ENCODE measurements around the gene CSRP3.

Gene CSRP3

DNA sequence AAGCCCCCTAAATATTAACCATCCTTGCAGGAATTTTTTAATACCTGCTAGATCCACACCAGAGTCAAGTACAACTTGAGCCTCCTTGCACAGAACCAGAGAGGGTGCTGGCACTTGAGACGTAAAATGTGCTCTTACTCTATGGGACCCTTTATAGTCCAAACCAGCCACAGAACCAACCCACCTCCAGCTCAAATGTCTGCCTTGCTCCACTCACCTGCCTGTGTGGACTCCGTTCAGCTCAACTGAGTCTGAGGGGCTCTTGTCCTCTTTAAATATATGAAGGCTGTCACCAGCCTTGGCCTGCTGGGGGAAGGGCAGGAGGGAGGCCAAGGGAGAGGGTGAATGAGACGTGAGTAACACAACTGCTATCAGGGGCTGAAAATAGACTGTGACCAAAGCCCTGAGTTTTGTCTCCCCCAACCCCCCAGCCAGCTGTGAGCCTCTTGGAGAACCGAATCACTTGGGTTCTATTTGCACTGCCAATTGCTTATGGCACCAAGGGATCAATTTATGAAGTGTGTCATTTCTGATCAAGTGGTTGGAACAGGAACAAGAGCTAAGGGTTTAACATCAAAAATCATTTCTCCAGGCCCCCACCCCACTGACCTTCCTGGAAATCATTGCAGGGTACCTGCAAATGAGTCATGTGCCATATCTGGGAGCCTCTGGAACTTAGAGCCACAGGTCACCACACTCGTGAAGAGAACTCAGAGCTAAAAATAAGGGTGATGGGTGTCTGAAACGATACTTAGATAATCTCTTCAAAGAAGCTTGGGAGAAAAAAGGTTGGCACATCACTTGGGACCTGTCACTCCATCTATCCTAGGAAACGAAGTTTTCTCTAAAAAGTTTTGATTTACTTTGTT, at the start of gene CSRP3:
TSS of gene CSRP3 (minus strand) at position 247 of the 869 bp plus-strand sequence. CDS start 9,535 bp downstream, outside the sequence.
- H3K9me3 Mint-ChIP-seq: no peaks in the 10 kb centered on the region
- no peaks in the 10 kb centered on the region for H3K36me3 Mint-ChIP-seq
- ATAC-seq (ENCODE audit: low read depth) (no peak), DNase-seq (ENCODE audit: low spot score in 2 of 2) (no peak)
- no peak within 1 kb of the TSS for H3K4me3 Mint-ChIP-seq
- H3K27ac Mint-ChIP-seq: no peak within 1 kb of the TSS
- no peaks in the 10 kb centered on the region for H3K4me1 Mint-ChIP-seq
- peaks cover 12% of the 10 kb centered on the region for H3K27me3 Mint-ChIP-seq

DNA sequence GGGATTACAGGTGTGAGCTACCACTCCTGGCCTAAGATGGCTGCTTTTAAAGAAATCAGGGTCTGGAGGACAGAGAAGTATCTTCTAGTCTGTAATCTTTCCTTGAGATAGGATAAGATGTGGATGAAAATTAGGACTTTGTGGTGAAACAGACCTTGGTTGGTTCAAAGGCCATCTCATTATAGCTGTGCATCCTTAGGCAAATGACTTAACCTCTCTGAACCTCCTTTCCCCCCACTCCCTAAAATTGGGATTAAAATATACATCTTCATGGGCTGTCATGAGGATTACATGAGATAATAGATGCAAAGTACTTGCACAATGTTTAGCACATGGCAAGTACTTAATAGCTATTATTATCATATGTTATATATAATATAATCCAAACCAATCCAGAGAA, 49.8 kb upstream of the CSRP3 start:
- Mint-ChIP-seq H3K9me3 (peaks cover 4% of the 10 kb centered on the region), H3K4me1 (no peaks in the 10 kb centered on the region), H3K36me3 (no peaks in the 10 kb centered on the region), H3K4me3 (no peak overlapping the region), H3K27me3 (peaks cover 9% of the 10 kb centered on the region), H3K27ac (no peak overlapping the region)
- ATAC-seq (ENCODE audit: low read depth) (no peak), DNase-seq (ENCODE audit: low spot score in 2 of 2) (no peak)

DNA sequence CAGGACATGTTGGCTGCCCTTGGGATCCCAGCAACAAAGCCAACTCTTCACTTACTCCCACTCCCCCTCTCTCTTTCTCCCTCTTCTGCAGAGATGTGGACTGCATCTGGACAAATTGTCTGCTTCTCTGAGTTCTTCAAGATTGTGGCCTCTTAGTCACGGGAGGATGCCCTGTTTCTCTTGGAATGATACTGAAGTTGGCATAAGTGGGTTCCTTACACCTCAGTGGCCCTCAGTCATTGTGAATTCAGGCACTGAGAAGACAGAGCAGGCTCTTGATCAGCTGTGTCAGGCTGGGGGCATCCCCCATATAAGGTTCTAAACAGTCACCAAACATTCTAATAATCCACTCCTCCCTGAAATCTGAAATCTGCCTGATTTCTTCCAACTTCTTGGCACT, 45.0 kb upstream of the CSRP3 start:
- Mint-ChIP-seq H3K4me3 (no peak overlapping the region), H3K4me1 (peaks cover 9% of the 10 kb centered on the region), H3K9me3 (no peaks in the 10 kb centered on the region), H3K36me3 (no peaks in the 10 kb centered on the region), H3K27me3 (peaks cover 21% of the 10 kb centered on the region), H3K27ac (no peak overlapping the region)
- ATAC-seq (ENCODE audit: low read depth): no peak
- no peak for DNase-seq (ENCODE audit: low spot score in 2 of 2)

DNA sequence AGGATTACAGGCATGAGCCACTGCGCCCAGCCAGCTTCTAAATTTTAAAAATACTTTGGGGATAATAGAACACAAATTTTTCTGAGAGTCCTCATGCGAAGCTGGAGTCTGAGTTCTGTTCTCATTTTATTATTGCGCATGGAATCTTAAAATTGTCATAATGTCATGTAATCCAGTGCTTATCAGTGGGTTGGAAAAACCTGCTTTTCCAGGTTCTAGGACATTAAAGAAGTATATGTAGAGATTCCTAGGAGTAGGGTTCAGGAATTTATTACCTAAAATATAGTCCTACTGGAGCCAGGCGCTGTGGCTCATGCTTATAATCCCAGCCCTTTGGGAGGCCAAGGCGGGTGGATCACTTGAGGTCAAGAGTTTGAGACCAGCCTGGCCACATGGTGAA, 43.6 kb upstream of the CSRP3 start:
- no peak overlapping the region for H3K4me3 Mint-ChIP-seq
- no peaks in the 10 kb centered on the region for H3K36me3 Mint-ChIP-seq
- ATAC-seq (ENCODE audit: low read depth) (no peak), DNase-seq (ENCODE audit: low spot score in 2 of 2) (no peak)
- H3K9me3 Mint-ChIP-seq: no peaks in the 10 kb centered on the region
- H3K27me3 Mint-ChIP-seq: peaks cover 23% of the 10 kb centered on the region
- H3K27ac Mint-ChIP-seq: no peak overlapping the region
- H3K4me1 Mint-ChIP-seq: peaks cover 14% of the 10 kb centered on the region

DNA sequence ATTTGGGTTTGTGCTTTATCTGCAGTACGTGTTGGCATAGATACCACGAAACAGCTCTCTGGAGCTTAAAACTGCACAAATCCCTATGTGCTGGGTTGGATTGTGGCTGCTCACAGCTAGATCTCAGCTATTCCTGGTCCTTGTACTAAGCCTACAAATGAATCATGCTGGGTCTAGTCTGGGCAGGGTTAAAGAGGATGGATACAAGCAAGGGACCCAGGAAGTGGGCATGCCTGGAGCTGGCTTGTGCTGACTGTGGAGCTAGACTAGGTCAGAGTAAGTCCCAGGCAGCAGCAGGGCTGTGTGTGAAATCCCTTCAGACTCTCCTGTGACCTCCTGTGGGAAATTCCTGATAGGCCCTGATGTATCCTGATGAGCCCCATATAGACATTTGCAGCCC, 42.8 kb upstream of the CSRP3 start:
- peaks cover 23% of the 10 kb centered on the region for H3K27me3 Mint-ChIP-seq
- no peak overlapping the region for H3K27ac Mint-ChIP-seq
- no peak for ATAC-seq (ENCODE audit: low read depth)
- DNase-seq (ENCODE audit: low spot score in 2 of 2): no peak
- H3K4me1 Mint-ChIP-seq: peaks cover 15% of the 10 kb centered on the region
- no peaks in the 10 kb centered on the region for H3K36me3 Mint-ChIP-seq
- no peak overlapping the region for H3K4me3 Mint-ChIP-seq
- no peaks in the 10 kb centered on the region for H3K9me3 Mint-ChIP-seq

DNA sequence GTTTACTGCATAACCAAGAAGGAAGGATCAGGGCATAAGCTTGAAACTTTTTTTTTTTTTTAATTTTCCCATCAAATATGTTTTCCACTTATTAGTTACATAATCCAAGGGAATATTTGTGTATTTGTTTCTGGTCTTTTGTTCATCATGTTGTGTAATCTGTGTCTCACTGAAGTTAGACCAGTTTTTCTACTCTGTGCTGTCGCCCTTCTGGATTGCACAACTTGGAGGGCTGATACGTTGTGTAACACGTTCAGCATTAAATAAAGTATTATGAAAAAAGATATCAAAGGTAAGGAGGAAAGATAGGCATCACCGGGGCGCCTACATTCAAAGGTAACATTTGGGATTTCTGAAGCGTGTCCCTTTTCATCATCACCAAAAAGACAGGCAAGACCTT, 42.3 kb upstream of the CSRP3 start:
- DNase-seq (ENCODE audit: low spot score in 2 of 2) (no peak), ATAC-seq (ENCODE audit: low read depth) (no peak)
- Mint-ChIP-seq H3K4me3 (no peak overlapping the region), H3K27ac (no peak overlapping the region), H3K9me3 (no peaks in the 10 kb centered on the region), H3K27me3 (peaks cover 23% of the 10 kb centered on the region), H3K36me3 (no peaks in the 10 kb centered on the region), H3K4me1 (peaks cover 15% of the 10 kb centered on the region)

DNA sequence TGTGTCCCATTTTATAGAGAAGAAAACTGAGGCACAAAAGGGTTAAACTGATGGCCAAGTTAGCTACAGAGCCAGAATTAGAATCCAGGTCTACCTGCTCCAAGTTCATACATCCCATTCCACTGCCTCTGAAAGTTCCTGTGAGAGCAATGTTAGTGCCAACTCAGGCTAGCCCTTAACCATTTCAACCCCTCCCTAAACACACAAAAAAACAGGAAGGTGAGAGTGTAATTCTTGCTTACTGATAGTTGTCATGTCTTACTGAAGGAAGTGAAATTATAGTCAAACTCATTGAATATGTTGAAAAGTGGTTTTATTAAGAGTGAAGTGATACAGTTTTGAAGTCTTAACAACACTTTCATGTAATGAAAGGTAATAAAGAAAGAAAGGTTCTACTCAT, 41.8 kb upstream of the CSRP3 start:
- Mint-ChIP-seq H3K4me1 (peaks cover 15% of the 10 kb centered on the region), H3K9me3 (no peaks in the 10 kb centered on the region), H3K4me3 (no peak overlapping the region), H3K27ac (no peak overlapping the region), H3K27me3 (peaks cover 23% of the 10 kb centered on the region), H3K36me3 (no peaks in the 10 kb centered on the region)
- ATAC-seq (ENCODE audit: low read depth) (no peak), DNase-seq (ENCODE audit: low spot score in 2 of 2) (no peak)

DNA sequence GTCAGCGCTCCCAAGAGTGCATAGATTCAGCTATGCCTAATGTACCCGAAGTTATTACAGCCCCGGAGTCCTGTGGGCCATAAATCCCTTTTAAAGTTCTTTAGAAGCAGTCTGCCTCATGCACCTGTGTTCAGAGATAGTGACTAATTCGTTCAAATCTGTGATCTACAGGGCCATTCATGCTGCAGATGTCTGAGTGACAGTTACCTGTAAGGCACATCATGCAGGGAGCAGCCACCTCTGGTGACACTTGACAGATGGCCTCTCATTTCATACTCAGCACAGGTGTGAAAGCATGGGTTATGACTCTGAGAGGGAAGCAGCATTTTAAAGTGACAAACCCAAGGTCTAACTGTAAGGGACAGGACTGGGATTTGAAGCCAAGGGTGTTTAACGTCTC, 41.4 kb upstream of the CSRP3 start:
- H3K4me3 Mint-ChIP-seq: no peak overlapping the region
- no peaks in the 10 kb centered on the region for H3K9me3 Mint-ChIP-seq
- H3K27ac Mint-ChIP-seq: no peak overlapping the region
- no peak for ATAC-seq (ENCODE audit: low read depth)
- no peaks in the 10 kb centered on the region for H3K36me3 Mint-ChIP-seq
- no peak for DNase-seq (ENCODE audit: low spot score in 2 of 2)
- peaks cover 23% of the 10 kb centered on the region for H3K27me3 Mint-ChIP-seq
- peaks cover 15% of the 10 kb centered on the region for H3K4me1 Mint-ChIP-seq

DNA sequence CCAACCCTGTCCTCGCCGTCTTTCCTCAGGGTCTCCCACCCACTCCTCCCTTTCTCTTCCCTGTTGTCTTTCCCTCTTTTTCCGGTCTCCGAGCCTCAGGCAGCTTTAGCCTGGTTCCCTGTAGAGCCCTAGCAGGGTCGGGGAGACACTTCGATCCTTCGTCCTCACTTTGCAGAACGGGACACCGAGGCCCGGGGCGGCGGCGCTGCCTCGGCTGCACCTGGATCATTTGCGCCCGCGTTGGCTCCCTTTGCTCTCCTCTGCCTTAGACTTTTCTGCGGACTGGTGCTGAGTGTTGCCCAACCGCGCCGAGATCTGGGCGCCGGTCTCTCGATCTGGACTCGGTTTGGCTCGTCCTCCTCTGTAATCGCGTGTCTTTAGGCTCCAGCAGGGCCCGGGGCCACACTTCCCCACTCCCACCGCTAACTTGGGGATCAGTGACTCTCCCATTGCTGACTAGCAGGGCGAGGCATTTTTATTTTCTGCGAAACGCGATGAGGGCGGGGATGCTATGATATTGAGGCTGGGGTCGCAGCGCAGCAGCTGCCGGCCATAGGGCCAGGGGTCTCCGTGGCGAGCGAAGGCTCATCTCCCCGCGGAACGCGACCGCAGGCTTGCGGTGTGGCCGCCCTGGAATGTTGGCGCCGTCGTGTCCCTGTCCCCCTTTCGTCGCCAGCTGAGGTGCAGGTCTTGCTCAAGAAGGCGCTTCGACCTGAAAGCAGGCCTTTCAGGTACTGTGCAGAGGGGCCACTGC, 40.6 kb upstream of the CSRP3 start:
- Mint-ChIP-seq H3K27ac (no peak overlapping the region), H3K4me1 (peaks cover 15% of the 10 kb centered on the region), H3K4me3 (peak overlapping the region; percentile 88), H3K27me3 (peaks cover 23% of the 10 kb centered on the region), H3K9me3 (no peaks in the 10 kb centered on the region), H3K36me3 (no peaks in the 10 kb centered on the region)
- ATAC-seq (ENCODE audit: low read depth) (no peak), DNase-seq (ENCODE audit: low spot score in 2 of 2) (no peak)

DNA sequence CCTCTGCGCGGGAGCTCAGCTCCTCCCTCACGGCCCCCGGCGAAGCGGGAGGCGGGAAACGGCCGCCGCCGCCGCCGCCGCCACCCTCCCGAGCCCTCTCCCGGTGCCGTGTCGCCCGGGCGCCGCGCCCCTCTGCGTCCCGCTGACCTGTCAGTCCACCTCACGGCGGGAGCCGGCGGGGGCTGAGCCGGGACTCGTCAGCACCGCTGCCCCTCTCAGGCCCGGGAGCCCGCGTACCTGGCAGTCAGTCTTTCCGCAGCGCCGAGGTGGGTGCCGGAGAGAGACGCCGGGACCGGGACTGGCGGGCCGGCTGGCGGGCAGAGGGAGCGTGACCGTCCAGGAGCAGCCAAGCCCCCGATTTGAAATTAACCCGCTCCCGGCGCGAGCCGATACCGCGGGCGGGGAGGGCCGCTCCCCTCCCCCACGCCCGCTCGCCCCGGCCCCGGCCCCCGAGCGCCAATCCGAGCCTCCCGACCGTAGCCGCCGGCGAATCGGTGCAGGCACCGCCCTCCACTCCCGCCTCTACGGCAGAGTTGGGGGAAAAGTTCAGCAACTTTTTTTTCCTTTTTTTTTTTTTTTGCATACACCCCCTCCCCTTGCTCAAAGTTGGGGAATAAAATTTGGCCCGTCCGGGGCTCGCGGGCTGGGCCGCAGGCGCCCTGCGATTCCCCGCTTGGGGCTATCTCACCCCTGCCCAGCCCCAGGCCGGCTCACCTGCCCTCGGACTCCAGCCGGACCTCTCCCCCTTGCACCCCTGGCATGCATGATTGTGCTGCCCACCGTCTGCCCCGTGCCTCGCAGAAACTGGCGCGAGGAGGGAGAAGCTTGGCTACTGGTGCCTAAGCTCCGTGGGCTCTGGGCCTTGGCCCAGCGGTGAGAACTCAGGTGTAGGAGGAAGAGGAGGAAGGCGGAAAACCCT, 39.7 kb upstream of the CSRP3 start:
- peaks cover 15% of the 10 kb centered on the region for H3K4me1 Mint-ChIP-seq
- ATAC-seq (ENCODE audit: low read depth) (peak; percentile 21), DNase-seq (ENCODE audit: low spot score in 2 of 2) (peak; percentile 10 to 51)
- no peak overlapping the region for H3K27ac Mint-ChIP-seq
- H3K27me3 Mint-ChIP-seq: peaks cover 20% of the 10 kb centered on the region
- no peaks in the 10 kb centered on the region for H3K9me3 Mint-ChIP-seq
- peak overlapping the region; percentile 90 for H3K4me3 Mint-ChIP-seq
- no peaks in the 10 kb centered on the region for H3K36me3 Mint-ChIP-seq

DNA sequence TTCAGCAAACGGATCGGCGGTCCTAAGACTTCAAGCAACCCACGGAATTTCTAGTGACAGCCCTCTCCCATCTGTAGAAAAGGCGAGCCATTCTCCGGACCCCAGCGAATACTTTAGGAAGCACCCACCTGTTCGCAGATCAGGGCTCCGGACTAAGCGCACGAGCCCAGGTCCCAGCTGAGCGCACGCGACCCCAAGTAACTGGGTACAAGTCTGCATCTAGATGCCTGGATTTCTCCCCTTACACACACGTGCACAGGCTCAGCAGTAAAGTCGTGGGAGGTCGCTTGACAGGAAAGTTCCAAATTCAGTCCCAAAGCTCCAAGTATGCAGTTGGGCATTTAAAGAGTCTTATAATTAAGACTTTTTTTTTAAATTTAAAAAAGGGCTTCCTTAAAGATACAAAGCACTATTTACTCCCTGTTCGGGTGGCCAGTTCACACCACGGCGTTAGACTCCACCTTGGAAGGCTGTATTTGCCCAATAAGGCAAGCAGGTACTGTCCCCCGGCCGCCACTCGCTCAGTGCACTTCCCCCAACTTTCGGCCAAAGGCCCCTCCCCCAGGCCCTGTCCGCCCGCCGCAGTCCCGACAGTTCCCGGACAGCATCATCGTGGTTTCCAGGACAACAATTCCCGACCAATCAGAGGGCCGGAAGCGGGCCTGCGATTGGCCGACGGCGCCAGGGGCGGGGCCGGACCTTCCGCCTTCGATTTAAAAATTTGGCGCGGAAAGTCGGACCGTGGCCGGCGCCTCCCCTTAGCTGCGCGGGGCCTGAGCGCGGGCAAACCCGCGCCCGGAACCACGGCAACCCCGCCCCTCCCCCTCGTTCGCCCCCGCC, 38.9 kb upstream of the CSRP3 start, which contains the start of gene E2F8:
TSS of gene E2F8 (minus strand) at position 526 of the 840 bp plus-strand sequence. CDS start 824 bp downstream, outside the sequence.
- ATAC-seq (ENCODE audit: low read depth): peak; percentile 86
- peak; percentile 74 to 78 for DNase-seq (ENCODE audit: low spot score in 2 of 2)
- H3K36me3 Mint-ChIP-seq: no peaks in the 10 kb centered on the region
- H3K27me3 Mint-ChIP-seq: peaks cover 17% of the 10 kb centered on the region
- peak within 1 kb of the TSS; percentile 90 for H3K4me3 Mint-ChIP-seq
- H3K4me1 Mint-ChIP-seq: peaks cover 15% of the 10 kb centered on the region
- H3K27ac Mint-ChIP-seq: no peak within 1 kb of the TSS
- no peaks in the 10 kb centered on the region for H3K9me3 Mint-ChIP-seq

DNA sequence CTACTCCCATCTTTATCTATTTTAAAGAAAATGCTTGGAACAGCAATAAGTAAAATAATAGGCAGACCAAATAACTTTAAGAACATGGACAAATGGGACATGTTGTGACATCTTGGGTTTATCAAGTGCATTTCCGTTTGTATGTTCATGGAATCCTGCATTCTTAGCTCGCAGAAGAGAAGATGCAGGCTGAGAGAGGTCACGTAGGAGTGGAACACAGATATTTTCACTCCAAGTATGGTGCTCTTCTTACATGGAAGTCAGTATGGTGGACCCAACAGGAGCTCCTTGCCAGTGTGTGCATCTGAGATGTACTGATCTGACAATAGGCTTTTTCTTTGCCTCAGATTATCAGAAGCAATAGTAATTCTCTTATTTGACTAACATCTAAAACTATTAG, 37.3 kb upstream of the CSRP3 start:
- Mint-ChIP-seq H3K36me3 (no peaks in the 10 kb centered on the region), H3K27me3 (peaks cover 14% of the 10 kb centered on the region), H3K4me1 (peaks cover 15% of the 10 kb centered on the region), H3K27ac (no peak overlapping the region), H3K9me3 (no peaks in the 10 kb centered on the region), H3K4me3 (no peak overlapping the region)
- ATAC-seq (ENCODE audit: low read depth) (no peak), DNase-seq (ENCODE audit: low spot score in 2 of 2) (no peak)

DNA sequence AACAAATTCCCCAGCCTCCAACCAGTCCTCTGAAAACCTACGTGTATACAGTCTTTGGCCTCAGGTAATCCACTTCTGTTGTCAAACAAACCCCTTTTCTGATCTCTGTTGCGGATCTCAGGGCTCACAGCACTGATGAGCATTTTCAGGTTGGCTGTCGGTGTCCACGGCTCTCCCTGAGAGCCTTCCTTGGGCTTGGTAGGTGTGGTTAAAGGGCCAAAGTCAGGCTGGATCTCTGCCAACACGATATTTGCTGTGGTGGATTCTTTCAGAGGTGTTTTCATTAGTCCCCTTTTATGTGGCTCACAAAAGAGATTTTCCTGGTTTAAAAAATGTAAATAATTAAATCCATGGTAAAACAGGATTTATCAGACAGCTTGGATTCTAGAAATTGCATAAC, 36.0 kb upstream of the CSRP3 start:
- no peak for DNase-seq (ENCODE audit: low spot score in 2 of 2)
- no peaks in the 10 kb centered on the region for H3K9me3 Mint-ChIP-seq
- no peaks in the 10 kb centered on the region for H3K36me3 Mint-ChIP-seq
- H3K4me3 Mint-ChIP-seq: no peak overlapping the region
- peaks cover 11% of the 10 kb centered on the region for H3K27me3 Mint-ChIP-seq
- no peak for ATAC-seq (ENCODE audit: low read depth)
- H3K27ac Mint-ChIP-seq: no peak overlapping the region
- peaks cover 12% of the 10 kb centered on the region for H3K4me1 Mint-ChIP-seq

All from memory B cell (primary cell).